ENCODE measurements around the gene GNAI1.

GNAI1 gene

DNA sequence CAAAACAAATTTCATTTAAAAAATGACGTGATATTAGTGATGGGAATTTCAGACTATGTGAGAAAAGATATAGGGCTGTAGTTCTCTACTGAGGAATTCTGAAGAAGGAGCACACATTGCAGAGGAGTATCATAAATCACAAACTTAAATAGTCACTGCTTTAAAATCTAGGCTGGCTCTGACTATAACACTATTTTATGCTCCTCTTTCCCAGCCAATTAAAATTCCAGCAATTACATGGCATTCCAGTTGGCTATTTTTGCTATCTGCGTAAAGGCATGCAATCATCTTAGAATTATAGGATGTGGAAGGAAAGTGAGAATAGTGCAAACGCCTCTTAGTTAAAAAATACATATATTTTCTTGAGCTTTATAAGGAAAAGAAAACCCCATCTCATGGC lies 123.1 kb downstream of the GNAI1 start:
- no peak for DNase-seq

DNA sequence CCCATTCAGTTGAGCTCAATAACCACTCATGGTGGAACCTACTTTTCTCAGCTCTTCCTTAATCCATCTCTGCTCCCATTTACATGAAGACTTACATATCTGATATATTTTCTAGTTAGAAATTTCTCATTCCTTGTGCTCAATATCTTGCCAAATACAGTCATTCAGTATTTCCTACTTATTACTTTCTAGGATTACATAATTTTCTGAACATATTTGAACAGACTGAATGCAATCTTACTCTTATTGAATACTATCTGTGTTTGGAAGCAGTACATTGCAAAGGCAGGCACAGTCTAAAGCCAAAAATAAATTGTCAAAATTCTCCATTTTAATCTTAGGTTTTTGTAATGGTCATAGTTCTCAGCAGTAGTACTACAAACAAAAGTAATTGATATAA lies 126.0 kb downstream of the GNAI1 start:
- no peak for DNase-seq

DNA sequence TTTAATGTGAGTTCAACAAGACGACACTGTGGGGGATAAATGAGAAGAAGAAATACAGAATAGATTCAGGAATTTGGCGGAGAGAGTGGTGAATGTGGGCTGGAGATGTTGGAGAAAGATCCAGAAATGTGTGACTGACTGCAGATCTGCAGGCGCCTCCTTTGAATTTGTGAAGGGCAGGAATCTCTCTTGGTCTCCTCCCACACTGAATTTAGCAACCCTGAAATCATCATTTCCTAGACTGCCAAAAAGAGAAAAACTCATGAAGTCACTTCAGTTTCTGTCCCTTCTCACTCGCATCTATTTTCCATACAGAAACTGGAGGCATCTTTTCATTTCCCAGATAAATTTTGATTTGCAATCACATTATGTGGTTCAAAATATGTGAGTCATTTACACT lies 128.7 kb downstream of the GNAI1 start:
- no peak for DNase-seq

DNA sequence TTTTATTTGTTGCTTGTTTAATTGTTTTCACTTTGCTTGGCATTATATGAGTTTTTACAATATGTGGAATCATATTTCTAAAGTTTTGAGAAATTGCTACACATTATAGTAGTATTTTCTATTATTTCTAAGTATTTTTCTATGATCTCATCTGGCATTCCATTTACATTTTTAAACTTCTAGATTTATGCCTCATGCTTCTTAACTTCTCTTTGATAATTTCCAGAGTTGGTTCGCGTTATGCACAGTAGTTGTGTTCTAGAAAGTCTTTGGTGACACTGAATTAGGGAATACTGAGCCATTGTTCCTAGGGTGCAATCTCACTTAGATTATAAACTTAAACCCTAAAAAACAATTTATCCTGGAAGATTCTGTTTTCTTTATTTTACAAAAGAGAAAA lies 129.2 kb downstream of the GNAI1 start:
- no peak for DNase-seq

DNA sequence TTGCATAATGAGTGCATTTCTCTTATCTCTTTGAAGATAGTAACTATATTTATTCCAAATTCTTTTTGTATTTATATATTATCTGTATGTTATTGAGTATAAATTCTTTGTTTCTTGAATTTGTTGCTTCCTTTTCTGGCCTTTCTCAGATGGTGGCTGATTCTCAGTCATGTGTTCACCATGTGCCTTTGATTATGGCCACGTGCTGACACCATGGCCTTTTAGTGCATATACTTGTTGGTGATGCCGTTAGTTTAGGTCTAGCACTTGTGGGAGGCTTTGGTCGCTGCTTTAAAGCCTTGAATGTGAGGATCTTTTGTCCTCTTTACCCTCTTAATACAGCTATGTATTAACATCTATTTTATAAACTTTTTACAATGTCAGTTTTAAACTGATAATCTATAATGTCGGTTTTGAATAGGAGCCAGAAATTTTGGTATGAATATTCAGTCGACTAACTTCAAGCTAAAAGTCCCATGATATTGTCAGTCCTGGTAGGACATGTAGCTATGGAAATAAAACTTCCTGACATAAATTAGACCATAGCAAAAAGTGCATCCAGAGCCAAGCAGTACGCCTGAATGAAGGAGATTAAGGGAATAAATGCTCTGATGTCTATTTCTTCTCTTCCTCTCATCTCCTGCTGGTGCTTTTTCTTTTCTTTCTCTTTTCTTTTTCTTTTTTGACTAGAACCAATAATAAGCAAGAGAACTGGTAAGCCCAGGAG lies 130.3 kb downstream of the GNAI1 start:
- DNase-seq, result no peak

DNA sequence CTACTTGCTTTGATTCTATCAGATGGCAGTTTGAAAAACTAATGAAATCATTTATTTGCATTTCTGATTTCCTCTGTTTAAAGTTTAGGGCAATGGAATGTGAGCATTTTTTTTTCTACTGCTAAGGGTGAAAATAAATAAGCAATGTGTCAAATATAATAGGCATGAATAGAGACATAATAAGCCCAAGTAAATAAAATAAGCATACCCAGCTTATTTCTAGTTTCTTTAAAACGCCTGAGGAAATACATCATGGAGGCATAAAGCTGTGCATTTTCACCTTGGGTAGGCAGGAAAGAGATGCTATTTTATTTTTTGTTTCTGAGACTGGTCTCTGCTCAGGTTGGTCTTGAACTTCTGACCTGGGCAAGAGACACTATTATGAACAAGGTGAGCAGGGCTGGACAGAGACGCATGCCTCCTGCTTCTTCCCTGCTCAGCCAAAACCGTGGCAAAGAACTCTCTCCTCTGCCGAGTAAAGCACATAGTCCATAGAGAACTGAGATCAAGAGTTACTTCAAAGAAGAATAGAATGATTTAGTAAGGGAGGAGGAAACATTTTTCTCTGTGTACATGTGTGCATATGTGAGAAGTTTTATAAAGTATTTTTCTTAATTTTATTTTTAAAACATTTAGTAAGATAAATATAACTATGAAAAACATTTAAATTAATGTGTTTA lies 138.1 kb downstream of the GNAI1 start:
- DNase-seq, result no peak

DNA sequence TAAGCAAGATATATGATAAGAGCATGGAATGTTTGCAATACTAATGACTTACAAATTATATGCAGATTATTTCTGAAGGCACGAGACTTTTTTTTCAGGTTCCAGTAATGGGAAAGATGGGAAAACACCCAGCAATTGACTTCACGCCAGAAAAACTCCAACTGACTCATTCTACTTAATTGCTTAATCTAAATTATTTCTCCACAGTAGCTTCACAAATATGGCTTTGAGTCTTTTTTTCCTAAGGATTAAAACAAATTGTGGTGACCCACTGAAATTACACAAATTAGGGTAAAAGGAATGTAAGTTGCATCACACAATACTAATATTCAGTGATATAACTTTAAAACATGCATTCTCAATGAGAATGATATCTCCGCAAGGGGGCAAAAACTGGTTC lies 138.7 kb downstream of the GNAI1 start:
- DNase-seq, result no peak

DNA sequence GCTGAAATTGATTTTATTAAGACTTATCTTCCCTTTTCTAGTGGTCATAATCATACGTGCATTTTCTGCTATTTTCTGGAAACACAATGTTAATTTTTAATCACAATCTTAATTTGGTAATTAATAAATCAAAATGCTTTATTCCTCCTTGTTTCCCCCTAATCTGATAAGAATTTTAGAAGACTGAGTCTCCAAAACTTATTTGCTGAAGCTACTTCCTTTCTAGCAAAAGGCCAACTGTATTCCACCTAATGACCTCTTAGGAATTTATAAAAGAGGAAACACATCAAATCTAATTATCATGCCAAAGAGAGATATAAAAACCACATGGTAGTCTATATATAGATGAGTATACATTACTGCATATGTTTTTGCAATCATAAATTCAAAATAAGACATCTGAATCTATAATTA lies 140.6 kb downstream of the GNAI1 start:
- no peak for DNase-seq

Data from left hindlimb (tissue), 1 donor.